Stimulated activated CD4-positive, alpha-beta T cell treated with anti-CD3 and anti-CD28 coated beads, Interleukin-1b, Interleukin-23, amount 100 ng/mL, for 4 hours (primary cell): ENCODE data around the gene BTC.
"Not testable (repeated sequence)": the region's sequence is repeated elsewhere in the genome, so short reads cannot be mapped to it uniquely, and the experiment has no call there.

Experiments used
- DNase-seq, 2 donors: peaks; one replicate each; pipeline ENCODE4 v3.0.0-alpha.2; 2020; ENCODE audit warnings: low read depth in 2 of 2

BTC gene

DNA sequence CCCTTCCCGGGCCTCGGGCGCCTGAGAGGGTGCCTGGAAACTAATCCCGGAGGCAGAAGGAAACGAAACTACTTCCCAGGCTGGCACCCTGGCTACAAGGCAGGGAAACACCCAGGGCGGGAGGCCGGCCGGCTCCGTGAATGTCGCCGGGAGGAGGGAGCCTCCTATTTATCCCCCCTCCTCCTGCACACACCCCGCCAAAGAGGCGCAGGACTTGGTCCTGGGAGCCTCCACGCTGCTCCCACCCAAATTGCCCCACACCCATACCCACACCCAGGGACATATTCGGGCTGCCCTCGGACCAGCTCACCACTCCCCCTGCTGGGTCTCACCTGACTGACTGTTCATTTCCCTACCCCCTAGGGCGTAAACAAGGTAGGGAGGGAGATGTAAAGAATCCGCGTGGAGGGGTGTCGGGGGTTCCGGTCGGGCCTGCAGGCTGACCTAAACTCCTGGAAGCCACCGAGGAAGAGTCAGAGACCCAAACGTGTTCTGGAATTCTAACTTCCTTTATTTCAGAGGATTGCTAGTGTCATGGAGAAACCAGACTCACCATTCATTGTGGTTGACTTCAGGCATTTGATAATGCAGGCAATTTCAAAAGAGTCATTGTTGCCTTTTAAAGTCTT, at the start of gene BTC:
BTC (minus strand) TSS at position 142 of the 629 bp plus-strand sequence. CDS start 198 bp downstream, outside the sequence.
- DNase-seq, result no peak

DNA sequence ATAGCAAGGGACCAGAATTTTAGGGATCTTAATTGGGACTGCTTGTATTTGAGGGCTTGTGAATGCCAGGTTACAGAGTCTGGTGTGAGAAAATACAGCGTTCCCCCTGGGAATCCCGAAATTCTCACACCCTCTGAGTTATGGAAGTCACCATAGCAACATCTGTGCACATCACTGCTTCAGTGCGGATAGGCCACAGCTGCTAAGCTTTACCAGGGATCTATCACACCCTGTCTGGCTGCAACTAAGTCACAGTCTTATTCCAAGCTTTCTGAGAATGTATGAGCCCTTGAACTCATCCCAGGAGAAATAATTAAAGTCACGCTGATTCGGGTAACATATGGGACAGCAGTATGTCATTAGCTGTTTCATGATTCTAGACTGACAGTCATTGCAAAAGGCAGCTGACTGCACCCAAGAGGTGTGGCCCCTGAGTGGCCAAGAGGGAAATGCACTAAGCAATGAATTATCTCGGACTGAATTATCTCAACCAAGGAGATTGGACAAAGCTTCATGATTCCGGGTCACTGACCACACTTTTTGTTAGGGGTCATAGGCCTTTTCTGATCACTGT, 46.7 kb upstream of the BTC start:
- DNase-seq, result no peak

GRCh38 chr4:74838746-74839370, 44.5 kb upstream of the BTC start:
- no peak for DNase-seq

GRCh38 chr4:74830928-74831327, 36.6 kb upstream of the BTC start:
- DNase-seq, result no peak

DNA sequence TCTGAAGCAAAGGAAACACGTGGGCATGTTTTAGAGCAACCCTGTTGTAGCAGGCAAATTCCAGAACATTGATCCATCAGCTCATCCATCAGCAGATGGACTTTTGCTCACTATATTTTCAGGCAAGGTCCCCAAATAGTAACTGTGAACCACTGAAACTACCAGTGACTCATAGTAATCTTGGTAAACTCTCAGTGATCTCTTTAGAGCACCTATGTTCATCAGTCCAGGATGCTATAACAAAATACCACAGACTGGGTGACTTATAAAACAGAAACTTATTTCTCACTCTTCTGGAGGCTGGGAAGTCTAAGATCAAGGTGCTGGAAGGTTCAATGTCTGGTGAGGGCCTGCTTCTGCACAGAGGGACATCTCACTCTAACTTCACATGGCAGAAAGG, 28.9 kb upstream of the BTC start:
- DNase-seq, result no peak

DNA sequence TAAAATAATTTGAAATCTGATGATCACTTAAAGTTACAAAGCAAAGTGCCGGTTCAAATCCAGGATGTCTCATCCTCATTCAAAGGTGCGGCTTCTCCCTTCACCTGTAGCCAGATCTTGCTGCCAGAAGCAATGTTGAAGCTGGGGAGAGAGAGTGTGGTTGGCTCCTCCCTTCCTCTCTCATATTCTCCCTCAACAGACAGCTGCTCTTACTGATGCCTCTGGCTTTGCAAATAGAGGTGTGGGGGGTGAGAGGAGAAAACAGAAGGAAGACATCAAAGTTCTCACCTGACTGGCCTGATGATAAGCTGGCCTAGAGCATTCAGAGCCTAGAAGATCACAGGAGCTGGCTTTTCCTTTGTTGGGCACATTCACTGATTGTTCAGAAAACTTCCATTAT, 28.3 kb upstream of the BTC start:
- no peak for DNase-seq

DNA sequence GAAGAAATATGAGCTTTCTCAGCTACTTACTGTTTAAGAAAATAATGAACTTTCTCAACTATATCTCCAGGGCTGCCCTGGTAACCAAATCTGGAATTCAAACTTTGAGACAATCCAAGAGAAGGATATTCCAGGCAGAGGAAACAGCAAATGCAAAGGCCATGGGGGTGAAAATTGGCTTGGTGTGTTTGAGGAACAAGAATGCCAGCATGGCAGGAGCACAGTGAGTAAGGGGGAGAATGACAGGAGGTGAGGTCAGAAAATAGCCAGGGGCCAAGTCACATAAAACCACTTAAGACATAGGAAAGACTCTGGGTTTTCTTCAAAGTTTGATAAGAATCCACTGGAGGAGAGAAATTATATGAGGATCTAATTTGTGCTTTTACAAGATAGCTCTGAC, 27.2 kb upstream of the BTC start:
- no peak for DNase-seq

DNA sequence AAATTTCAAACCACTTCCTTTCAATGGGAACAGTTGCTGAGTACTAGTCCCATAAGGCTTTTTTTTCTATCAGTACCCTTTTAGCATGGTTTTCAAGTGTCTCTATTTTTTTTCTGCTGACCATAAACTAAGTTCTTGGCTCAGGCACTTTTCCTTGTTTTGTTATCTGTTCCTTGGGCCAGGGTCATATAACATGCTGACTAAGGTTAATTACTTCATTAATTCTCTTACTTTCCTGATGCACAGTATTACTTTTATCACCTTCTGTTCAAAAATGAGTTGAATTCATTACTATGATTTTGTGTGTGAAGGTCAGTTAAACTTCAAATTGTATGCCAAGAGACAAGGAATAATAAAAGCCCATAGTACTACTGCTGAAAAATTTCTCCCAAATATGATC, 19.7 kb upstream of the BTC start:
- no peak for DNase-seq

- DNase-seq, result not testable (repeated sequence)
These were observed 17.7 kb upstream of the BTC start for GRCh38 chr4:74812056-74812455.

- DNase-seq, result no peak
These were observed 11.3 kb upstream of the BTC start for GRCh38 chr4:74805601-74806000.

DNA sequence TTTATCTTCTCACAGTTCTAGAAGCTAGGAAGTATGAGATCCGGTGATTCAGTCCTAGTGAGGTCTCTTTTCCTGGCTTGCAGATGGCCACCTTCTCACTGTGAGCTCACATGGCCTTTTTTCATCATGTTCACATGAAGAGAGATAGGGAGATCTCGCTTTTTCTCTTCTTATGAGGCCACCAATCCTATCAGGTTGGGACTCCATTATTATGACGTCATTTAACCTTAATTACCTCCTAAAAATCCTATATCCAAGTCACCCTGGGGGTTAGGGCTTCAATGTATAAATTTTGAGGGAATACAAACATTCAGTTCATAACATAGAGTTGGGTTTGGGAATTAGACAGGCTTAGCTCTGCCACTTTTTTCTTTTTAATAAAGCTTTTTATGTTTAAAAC, 6.0 kb upstream of the BTC start:
- DNase-seq, result no peak

DNA sequence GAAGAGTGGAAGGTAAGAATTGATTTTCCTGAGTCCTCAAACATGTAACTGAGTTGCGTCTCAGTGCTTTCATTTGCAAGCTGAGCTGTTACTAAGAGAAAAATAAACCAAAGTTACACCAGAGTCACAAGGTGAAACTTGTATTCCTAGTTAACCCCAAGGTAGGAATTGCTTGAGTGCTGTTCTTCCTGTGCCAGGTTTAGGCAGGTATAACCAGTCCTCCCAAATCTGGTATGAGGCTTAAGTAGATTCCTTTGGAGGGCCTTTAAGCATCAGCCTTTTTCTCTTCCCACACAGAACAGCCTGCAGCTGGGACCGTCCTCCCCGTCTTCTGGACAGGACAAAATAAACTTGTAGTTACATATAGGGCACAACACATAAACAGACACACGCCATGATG, 2.3 kb upstream of the BTC start:
- DNase-seq, result no peak

DNA sequence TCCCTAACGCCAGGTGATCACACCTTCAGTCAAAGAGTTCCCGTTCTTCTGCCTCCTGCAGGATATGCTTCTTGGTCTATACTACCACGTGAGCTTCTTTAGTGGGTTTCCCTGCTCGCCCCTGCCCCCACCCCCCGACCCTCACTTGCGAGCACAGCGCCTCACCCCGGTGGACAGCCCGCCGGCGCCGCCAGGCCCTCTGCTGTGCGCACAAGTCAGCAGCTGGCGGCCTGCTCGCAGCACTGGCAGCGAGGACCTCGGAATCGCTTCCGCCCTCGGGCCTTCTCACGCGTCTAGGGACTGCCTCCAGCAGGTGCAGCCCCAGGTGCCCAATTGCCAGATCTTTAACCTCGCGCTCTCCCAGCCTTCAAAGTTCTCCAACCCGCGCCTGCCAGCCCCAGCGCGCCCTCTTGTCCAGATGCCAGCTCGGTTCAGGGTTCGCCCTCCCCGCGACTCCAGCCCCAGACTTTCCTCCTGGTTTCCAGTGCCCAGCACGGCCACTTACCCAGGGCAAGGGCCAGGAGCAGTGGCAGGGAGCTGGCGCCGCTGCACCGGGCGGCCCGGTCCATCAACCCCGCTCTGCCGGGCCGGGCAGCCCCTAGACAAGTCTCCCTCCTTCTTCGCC, 454 bp downstream of the BTC start:
- no peak for DNase-seq

DNA sequence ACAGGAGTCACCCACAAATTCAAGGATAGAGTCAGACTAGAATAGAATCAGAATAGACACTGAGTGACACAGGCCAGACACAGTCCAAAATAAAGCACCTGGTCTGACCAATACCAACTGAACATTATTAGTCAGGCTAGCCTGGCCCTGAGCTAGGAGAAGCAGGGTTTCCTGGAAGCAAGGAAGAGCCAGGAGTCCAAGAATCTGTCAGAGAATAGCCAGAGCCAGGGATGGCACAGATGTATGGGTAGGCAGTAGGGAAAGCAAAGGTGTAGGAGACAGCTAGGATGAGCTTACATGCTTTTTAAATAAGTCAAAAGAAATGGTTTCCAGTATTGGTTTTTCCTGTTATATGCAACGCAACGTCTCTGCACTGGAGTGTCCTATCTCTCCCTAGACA, 3.7 kb downstream of the BTC start:
- DNase-seq, result no peak

DNA sequence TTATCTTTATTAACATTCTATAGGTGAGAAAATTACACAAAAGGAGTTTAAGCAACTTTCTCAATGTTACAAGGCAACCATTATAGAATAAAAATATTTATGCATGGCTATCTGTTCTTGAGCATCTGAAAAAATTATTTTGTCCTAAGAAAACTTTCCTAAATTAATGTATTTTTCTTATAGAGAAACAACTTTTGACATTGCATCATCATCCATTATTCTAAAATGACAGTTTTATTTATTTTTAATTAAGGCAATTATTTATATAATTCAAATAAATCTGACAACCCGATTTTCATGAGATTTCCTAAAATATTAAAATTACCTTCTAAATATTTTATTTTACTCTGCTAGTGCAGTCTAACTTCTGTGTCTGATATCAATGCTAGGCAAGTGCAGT, 4.8 kb downstream of the BTC start:
- DNase-seq, result no peak

DNA sequence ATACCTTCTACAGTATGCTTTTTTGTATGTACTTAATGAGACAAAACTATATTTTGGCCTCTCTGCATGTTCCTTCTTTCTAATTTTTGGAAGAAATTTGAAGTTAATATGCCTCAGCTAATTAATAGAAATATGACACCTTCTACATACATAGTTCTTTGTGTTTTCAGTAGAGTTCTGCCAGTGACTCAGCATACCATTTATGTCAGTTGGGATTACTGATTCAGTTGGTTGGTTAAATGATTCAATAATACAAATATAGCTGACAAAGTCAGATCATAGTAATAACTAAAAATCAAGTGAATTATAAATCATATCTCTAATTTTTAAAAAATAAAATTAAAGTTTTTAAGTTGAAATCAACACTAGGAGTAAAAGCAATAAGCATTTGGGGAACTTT, 16.8 kb downstream of the BTC start:
- DNase-seq, result no peak

GRCh38 chr4:74772783-74773182, 21.5 kb downstream of the BTC start:
- no peak for DNase-seq

GRCh38 chr4:74772106-74772505, 22.2 kb downstream of the BTC start:
- no peak for DNase-seq

DNA sequence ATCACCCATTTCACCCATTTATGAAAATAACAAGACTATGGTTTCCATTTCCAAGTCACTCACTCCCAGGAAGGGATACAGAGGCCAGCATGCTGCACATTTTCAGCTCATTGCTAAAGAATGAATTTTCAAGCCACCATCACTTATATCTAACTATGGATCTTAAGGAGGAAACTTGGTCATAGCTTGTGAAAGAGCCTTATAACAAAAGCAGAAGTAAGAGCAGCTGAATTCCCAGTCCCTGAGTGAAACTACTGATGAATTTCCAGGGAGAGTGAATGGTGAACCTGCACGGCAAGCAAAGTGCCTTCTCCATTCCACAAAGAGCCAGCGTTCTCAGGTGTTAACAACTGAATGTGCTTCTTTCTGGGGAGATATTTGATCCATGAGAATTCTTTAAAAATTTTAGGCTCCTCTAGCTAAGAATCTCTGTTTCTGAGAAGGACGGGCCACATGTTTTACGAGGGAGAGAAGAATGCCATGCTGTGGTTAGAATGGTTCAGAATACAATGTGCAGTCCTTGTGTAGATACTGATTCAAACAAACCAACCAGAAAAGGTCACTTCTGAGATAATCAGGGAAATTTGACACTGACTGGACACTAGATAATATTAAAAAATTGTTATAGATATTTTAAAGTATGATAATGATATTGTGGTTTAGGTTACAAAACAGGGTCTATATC, 24.0 kb downstream of the BTC start:
- DNase-seq, result no peak

DNA sequence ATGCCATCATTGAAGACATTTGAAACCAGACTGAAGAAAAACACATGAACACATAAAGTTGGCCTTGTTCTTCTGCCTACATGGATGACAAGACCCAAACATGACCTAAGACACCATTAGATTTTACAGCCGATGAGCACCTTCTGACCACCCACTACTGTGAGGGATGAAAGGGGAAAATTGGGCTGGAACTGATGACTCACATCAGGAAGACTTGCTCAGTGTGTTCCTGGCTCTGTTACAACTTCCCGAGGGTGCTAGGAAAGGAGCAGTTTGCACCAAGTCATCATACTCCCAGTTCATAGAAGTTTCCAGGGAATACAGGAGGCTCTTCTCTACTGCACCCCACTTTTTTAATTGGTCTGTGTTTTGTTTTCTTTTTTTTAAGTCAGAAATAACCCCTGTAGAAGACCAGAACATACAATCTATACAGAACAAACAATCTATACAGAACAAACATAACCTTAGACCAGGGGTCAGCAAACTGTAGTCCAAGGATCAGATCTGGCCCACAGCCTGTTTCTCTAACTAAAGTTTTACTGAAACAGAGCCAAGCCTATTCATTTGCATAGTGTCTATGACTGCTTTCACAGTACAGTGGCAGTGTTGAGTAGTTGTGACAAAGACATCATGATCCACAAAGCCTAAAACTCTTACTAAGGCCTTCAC, 25.3 kb downstream of the BTC start:
- DNase-seq, result no peak

DNA sequence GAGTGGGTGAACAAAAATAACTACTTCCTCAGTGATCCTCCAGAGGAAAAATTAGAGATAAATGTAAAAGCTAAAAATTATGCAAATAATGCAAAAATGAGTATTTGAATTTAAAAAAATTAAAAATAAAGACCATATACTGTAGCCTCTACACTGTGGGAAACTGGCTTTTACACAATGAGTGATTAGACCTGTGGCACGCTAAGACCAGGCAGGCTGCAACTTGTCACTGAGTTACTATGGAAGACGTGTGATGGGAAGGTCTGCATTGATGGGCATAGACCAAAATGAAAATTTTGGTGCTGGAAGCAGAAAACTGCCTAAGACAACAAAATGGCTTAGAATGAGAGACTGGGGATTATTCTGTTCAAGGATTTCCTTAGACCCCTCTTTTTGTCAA, 30.2 kb downstream of the BTC start:
- no peak for DNase-seq

DNA sequence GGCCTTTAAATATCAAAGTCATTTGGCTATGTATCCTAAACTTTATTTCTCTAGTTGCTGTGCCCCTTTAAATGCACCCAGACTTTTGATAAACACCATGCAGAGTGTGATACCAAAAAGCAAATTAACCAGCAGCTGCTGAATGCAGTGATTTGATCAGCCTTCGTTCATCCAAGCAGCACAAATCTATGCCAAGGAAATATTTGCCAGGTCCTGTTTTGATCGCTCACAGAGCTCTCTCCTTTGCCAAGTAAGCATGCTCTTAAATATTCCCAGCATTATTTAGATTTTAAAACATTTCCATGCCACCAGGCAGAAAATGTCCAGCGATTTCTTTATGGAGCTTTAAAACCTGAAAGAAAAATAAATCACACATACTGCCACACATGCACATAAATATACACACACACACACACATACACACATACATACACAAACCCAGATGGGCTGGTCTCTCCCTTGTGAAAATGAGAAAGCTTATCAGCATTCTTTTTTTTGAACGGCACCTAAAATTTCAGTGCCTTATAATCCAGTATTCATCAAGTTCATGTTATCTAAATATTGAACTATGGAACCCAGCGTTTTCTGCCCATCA, 35.7 kb downstream of the BTC start:
- DNase-seq, result no peak
